NT2/D1 (cell line): Measurements from ENCODE around the gene TMEM214.

ENCODE experiments used
- SUZ12 ChIP-seq: IDR thresholded peaks from 2 replicates; pipeline ENCODE4 v1.6.1; 2011; ENCODE audit not compliant: insufficient read length, insufficient read depth; ENCODE audit errors: extremely low read depth
- YY1 ChIP-seq: IDR thresholded peaks from 2 replicates; pipeline ENCODE4 v1.6.1; 2011; ENCODE audit not compliant: insufficient read length, insufficient read depth
- ZNF274 ChIP-seq: IDR thresholded peaks from 2 replicates; pipeline ENCODE4 v1.6.1; 2011; ENCODE audit warnings: mild to moderate bottlenecking, low read depth, low read length

GRCh38 chr2:27029051-27029450 is 3.7 kb upstream of the TMEM214 start:
- no peak for TF ChIP-seq YY1
- TF ChIP-seq ZNF274 = no peak
- TF ChIP-seq SUZ12 = no peak
